HG02981 (cell line): ENCODE results near the gene CDKN2B-AS1.

Experiments
- ATAC-seq: cut with Tn5 transposase; IDR thresholded peaks from one replicate; pipeline ENCODE4 v1.9.1; 2021; ENCODE audit warnings: mild to moderate bottlenecking, moderate library complexity; ENCODE audit not compliant: unreplicated experiment

The CDKN2B-AS1 gene

DNA sequence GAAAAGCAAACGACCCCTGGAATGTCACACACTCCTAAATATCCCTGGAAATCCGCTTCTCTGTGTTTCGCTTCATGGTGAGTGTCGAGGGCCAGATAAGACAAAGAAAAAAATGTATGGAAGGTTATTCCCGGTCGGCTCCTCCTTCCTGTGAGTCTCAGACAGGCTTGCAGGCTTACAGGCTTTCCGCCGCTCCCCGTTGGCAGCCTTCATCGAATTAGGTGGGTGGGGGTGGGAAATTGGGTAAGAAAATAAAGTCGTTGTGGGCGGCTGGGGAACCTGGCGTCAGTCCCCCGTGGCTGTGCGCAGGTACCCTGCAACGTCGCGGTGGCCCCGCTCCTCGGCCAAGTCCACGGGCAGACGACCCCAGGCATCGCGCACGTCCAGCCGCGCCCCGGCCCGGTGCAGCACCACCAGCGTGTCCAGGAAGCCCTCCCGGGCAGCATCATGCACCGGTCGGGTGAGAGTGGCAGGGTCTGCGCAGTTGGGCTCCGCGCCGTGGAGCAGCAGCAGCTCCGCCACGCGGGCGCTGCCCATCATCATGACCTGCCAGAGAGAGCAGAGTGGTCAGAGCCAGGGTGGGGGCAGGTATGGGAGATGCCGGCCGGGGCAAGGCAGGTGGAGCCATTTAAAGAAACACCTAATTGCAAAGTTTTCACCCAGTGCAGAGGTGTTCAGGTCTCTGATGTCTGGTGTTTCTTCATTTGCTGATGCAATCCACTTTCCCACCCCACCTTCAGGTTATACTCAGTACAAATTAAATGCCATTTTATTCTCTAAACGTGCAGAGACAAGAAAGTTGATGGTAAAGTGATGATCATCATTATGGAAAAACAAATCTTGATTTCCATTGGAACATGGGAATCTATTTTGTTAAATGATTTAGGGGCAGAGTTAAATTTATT is 11.4 kb downstream of the CDKN2B-AS1 start:
- no peak for ATAC-seq

DNA sequence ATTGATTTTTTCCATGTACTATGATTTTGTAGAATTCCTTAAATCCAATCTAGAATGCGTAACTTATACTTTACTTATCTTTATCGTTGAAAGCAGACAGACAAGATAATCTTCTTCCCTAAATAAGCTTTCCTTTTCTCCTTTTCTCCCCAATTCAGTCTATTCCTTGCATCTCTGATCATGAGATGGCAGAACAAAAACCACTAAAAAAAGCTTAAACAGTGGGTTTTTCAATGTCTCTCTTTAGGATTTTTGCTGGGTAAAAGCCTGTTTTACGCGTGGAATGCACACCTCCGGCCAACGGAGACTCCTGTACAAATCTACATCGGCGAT is 13.8 kb downstream of the CDKN2B-AS1 start:
- no peak for ATAC-seq

DNA sequence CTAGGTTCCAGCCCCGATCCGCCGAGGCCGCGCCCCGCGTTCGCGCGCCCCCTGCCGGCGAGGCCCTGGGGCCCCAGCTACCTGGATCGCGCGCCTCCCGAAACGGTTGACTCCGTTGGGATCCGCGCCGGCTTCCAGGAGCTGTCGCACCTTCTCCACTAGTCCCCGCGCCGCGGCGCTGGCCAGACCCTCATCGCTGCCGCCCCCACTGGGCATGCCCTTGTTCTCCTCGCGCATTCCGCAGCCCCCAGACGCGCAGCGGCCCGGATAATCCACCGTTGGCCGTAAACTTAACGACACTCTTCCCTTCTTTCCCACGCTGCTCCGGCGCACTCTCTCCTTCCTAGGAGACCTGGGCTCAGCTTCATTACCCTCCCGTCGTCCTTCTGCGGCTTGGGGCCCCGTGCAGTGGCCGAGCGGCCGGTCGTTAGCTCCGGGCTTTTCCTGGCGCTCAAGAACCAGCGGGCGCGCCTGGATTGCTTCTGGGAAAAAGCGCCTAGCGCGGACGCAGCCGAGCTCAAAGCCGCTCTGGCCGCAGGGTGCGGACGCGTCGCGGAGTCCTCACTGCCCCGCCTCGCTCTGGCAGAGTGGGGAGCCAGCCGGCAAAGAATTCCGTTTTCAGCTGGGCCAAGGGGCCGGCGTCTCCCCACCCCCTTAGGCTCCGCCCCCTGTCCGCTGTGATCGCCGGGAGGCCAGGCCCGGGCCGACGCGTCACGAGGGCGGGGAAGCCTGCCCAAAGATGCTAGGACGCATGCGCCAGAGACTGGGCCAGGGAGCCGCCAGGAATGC is 14.3 kb downstream of the CDKN2B-AS1 start, which contains the start of gene CDKN2B:
Gene CDKN2B (minus strand): TSS at position 589 of the 789 bp plus-strand sequence. CDS start 352 bp downstream, at position 237.
- ATAC-seq, result peak; percentile 86

DNA sequence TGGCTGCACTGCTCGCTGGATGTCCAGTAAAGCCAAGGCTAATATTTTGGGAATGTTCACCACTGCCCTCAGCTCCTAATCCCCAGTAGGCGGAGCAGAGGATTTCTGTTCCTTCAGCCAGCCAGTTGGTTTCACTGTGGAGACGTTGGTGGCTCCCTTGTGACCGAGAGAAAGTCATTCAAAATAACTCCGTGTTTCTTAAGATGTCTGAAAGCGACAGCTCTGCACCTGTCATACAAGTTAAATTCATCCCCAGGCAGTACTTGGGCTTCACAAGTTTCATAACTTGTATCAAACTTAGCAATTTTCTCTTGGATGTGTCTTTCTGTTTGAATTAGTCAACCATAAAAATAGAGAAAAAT is 14.9 kb downstream of the CDKN2B-AS1 start:
- peak; percentile 34 for ATAC-seq

DNA sequence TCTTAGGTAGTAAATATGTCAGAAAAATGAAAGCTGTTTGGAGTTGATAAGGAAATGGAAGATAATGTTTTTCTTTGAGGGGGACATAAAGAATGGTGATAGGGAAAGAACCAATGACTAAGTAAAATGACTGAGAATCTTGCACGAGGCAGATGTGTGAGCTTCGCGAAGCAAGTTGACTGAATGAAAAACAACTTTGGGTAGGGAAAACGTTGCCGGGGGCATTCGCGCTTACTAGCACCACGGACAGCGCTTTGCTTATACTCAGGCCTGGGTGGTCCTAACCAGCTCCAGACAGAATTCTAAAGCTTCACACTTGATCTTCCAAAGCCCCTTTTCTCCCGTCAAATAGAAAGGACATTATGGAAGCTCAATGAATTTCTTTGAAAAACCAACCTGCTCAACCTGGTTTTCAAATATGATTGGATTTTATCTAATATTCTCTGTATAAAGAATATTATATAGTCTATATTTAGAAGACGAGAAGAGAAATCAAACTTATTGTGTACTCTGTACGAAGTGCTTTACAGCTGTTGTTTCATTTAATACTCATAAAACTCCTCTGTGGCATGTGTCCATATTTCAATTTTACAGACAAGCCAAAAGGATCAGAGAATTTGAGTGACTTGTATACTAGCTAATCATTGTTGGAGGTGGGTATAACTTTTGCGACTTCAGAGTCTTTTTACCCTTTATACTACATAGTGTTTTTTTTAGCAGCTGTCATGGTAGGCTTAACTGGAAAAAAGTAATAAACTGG is 16.5 kb downstream of the CDKN2B-AS1 start:
- no peak for ATAC-seq

DNA sequence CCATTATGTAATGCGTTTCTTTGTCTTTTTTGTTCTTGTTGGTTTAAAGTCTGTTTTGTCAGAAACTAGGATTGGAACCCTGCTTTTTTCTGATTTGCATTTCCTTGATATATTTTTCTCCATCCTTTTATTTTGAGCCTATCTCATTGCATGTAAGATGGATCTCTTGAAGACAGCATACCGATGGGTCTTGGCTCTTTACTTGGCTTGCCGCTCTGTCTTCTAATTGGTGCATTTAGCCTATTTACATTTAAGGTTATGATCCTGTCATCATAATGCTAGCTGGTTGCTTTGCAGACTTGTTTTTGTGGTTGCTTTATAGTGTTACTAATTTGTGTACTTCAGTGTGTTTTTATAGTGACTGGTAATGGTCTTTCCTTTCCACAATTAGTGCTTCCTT is 27.8 kb downstream of the CDKN2B-AS1 start:
- no peak for ATAC-seq

DNA sequence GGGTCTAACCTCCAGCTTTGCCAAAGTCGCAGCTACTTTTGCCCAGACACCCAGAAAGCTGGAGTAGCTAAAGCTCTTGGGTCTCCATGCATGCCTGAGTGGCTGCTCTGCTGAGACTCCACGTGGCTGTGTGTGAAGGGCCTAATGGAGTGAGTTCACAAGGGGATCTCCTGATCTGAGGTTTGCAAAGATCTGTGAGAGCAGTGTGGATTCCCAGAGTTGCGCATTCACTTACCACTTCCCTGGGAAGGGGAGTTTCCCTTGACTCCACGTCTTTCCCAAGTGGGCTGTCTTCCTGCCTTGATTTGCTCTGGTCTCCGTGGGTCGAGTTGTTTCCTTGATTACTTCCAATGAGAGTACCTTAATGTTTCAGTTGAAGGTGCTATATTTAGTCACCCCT is 32.1 kb downstream of the CDKN2B-AS1 start:
- ATAC-seq, result no peak

DNA sequence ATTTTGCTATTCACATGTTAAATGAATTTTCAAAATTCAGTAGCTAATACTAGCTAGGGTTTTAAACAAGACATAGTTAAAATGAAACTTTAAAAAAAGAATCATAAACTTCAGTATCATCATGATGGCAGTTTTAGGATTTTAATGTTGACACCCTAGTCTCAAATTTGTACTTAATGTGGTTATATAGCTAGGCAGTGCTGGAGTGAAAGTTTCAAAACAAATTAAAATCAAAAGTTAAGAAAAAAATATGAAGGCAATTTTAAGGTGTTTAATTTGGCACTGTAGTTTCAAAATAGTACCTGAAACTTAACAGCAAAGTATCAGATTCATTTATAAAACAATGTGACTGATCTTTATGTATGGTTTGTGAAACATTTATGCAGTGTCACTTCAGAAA is 33.8 kb downstream of the CDKN2B-AS1 start:
- ATAC-seq, result no peak

DNA sequence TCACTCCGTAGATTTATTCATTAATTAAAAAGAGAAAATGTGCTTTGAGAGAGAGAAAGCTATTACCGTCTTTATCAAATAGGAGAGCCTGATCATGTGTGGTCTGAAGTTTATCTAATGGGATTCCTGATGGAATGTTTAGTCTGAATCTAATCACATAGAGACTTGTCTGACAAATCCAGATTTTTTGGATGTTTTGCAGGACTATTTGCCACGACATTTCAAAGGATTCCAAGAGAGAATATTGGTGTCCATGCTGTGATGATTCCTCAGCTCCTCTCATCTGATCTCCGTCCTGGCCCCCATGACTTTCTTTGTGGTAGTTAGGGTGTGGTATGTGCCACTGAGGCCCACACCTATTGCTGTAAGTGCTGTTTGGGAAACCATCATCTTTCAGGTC is 34.6 kb downstream of the CDKN2B-AS1 start:
- no peak for ATAC-seq

DNA sequence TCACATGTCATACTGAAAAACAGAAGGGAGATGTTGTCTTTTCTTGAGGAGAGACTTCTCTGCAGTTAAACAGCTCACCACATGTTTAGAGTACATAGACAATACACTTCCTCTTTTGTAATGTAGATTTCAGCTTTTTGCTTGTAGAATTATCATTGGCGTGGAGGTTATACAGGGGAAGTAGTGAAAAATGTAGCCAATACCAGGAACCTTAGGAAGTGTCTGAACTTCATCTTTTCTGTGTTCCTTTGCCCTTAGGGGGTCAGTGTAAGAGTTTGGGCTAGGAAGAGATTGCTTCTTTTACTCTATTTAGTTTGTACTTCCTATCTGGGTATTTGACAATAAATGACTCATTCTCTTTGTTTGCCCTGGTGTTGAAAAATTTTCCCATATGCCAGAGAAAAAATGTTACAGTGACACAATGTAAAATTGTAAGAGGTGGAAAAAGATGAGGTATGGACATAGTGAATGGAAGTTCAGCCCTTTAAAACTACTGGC is 35.6 kb downstream of the CDKN2B-AS1 start:
- ATAC-seq, result peak; percentile 83

DNA sequence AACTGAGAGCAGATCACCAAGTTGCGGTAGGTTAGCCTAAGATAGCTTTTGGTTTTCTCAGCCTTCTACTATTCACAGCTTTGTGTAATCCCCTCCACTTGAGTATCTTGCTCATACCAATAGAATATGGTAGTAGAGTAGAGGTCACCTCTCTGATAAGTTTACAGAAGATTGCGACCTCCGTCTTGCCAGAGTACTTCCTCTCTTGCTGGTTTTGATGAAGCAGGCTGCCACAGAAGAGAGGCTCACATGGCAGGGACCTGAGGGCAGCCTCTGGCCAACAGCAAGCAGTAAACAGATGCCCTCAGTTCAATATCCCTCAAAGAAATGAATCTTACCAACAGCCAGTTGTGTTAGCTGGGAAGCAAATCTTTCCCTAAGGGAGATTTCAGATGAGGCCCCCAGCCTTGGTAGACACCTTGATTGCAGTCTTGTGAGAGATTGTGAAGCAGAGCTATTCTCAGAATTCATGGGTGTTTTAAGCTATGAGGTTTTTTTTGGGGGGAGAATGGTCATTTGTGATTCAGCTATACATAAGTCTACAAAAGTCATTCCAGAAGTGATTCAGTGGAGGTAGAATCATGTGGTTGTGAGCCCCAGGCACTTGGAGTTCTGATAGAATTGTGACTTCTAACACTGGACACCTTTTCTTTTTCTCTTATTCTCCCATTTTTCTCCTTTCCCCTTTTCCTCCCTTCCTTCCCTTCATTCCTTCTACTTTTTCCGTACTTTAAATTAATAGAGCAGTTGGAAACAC is 37.2 kb downstream of the CDKN2B-AS1 start:
- no peak for ATAC-seq

DNA sequence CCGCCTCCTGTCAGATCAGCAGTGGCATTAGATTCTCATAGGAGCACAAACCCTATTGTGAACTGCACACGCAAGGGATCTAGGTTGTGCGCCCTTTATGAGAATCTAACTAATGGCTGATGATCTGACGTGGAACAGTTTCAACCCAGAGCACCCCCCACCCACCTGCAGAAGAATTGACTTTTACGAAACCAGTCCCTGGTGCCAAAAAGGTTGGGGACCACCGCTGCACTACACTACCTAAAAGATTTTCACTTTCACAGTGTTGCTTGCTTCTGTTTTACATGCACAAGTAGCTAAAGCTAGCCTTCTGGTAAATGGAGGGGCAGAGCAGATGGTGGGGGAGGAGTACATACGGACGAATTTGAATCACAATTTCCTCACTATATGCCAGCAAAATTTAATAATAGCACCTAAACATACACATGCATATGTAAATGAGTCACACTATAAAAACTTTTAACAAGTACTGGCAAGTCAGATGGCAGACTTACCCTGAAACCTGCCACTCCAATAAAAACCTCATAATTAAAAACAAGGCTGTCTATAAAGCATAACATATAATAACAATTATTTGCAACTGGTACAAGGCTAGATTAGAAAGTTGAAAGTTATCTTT is 38.5 kb downstream of the CDKN2B-AS1 start:
- no peak for ATAC-seq

DNA sequence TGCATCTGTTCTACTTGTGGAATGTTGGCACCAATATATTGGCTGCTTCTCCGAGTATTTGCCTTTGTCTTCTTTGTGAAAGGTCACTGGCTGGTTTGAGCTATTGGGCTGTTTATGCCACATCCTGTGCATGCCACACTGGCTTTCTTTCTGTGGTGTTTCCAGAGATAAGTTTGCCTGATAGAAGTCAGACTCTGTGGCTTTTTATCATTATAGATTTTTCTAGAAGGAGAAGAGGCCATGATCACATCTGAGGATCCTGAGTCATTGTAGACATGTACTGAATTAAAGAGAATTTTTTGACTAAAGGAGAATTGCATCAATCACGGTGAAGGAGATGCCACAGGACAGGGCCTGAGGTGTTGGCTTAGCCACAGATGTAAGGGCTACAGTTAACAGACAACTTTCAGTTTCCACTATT is 41.0 kb downstream of the CDKN2B-AS1 start:
- no peak for ATAC-seq

DNA sequence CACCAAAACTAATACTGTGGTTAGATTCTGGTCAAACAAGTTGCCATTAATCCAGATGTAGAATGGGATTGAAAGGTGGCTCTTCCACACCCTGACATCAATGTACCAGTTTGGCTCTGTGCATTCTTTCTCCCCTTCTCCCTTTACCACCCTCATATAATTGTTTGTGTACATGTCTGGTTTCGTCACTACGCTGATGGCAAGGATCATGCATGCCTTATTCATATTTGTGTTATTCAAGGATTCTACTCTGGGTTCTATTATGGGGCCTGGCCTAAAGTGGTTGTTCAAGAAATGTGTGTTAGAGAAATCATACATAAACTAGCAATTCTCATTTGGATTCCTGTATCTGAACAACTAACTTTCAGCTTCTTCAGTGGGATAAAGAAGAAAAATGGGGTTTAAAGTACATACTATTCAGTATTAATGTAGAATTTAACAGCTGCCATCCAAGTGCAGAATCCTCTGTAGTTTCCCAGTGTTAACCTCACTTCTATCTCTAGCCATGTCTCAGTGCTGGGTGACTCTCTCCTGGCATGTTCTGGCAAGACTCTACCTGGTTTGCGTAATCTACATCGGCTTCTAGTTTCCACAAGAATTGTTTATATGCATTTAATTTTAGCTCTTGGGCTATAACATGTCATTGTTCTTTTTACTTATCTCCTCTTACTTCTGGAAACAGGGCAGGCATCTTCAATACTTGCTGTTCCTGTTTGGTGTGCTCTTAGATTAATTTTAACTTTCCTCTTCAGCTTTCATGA is 42.5 kb downstream of the CDKN2B-AS1 start:
- ATAC-seq, result no peak

DNA sequence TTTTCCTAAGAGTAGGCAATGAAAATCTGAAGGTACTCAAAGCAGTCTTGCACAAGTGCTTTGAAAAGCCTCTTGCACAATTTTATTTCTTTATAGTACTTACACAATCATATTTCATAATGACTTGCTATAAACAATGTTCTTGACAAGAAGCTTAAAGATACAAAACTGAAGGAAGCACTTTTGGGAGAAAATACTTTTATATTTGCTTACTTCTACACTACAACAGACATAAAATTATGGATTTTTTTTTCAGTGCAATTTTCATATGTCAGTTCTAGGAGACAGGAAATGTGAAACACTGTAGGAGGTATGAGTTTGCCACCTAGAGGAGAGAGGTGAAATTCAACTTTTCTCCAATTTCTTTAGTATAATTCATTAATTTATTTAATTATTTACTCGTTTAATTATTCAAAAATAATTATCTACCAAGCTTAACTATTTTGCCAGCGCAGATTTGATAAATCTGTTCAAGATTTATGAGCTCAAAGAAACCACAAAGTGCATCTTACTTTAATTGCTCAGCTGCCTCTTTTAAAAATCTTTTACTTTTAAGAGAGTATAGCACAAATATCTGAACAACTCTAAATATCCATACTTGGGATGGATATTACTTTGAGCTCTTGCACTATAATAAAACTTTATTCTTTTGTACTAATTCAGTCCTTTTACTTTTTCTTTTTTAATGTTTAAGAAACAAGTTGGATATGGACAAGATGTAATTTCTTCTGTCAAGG is 43.5 kb downstream of the CDKN2B-AS1 start:
- no peak for ATAC-seq

DNA sequence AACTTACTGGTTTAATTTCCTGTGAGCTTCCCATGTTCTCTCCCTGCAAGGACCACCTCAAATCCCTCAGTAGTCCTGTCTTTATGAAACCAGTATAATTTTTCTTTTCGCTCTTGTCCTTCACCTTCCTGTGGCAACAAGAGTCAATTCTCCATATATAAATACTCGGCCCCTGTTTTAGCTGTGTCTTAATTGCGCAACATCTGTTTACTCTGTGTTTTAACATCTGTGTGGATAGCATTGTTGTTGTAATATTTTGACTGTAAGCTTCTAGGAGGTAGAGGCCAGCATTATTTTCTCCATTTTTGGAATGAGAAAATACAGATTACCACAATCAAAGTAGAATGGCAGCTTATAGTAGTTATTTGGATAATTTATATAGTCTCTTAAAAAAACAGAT is 44.7 kb downstream of the CDKN2B-AS1 start:
- ATAC-seq, result no peak

DNA sequence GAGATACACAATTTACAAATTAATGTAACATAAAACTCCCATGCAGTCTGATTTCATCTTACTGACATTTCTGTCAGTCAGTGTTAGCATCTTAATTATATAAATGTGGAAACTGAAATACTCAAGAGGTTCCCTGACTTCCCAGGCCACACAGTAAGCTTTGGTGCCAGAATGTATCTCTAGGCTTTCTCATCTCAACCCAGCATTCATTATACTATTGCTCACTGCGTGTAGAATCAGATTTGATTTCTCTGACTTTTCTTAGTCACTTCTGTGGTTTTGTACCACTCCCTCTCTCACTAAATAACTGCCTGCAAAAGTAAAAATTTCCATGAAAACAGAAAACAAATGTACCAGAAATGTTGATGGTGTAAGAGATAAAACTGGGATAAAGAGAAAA is 46.2 kb downstream of the CDKN2B-AS1 start:
- no peak for ATAC-seq

DNA sequence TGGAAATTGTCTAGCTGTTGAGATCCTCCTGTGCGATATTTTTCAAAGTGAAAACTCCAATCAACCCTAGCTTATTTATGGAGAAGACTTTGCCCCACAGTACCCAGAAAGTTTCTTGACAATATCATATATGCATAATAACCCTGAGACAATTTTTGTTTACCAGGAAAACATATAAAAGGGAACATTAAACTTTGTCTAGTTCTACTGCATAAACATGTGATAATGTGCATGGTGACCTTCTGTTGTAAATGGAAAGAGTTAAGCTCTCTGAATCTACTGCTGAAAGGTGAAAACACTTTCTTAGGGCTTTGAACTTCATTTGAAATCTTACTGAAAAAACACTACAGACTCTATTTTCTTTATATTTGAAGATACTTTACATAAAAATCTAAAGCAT is 46.8 kb downstream of the CDKN2B-AS1 start:
- no peak for ATAC-seq

DNA sequence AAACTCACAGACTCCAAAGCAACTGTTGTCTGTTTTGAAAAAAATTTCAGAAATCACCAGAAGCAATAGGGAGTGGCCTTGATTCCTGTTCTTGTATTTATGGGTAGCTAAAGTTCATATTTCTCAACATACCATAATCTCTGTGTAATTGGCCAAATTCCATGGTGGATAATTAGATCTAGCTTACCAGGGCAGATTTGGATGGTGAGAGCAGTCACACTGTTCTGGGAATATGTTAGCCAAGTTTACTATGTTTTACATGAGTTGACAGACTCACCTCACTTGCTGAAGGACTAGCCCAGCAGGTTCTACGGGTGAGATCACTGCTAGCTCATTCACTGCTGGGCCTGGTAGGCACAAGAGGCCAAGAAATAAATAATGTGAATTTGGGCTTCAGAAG is 47.2 kb downstream of the CDKN2B-AS1 start:
- ATAC-seq, result no peak
